Caco-2 (cell line): ENCODE results near the gene OXCT1. TPM values are rescaled to one million over a fixed set of nuclear protein-coding genes. Genes with fewer than 3 reads are reported as not detected.

Source experiments
- BruUV-seq: library from RNA; stranded (reverse); fragments of 400-500 nt; replicated peaks from 2 replicates; lab custom pipeline; 2021; lab: Mats Ljungman, UMichigan
- CTCF ChIA-PET: fragments of 300-600 bp; sonication (Branson Sonifier 250); formaldehyde crosslinking; loops from one replicate; lab custom pipeline; 2022; ENCODE audit warnings: antibody characterized with exemption; lab: Charles Lee
- POLR2A ChIA-PET: fragments of 300-600 bp; sonication (Branson Sonifier 250); formaldehyde crosslinking; loops from one replicate; lab custom pipeline; 2022; ENCODE audit warnings: antibody characterized with exemption; lab: Charles Lee
- DNase-seq, 2 experiments: peaks; one replicate each; pipeline versions ENCODE4 v3.0.0 to v3.0.0-alpha.2; 2020 to 2022
- H3K27me3 ChIP-seq: replicated peaks from 2 replicates; pipeline ENCODE4 v1.6.0; 2011; ENCODE audit warnings: low read length; ENCODE audit not compliant: control insufficient read depth, insufficient read depth
- H3K36me3 ChIP-seq: 2 replicates; pipeline ENCODE4 v1.5.1; 2011; ENCODE audit warnings: low read length; ENCODE audit not compliant: control insufficient read depth, insufficient read depth
- H3K4me1 ChIP-seq: fragments of 250-450 bp; sonication (Bioruptor Pico); 2 replicates; pipeline ENCODE4 v1.5.1; 2020; ENCODE audit warnings: mild to moderate bottlenecking
- H3K4me3 ChIP-seq: 2 replicates; pipeline ENCODE4 v1.5.1; 2011; ENCODE audit warnings: low read depth, mild to moderate bottlenecking, control low read depth, low read length
- H3K9me3 ChIP-seq: fragments of 250-450 bp; sonication (Bioruptor Pico); 2 replicates; pipeline ENCODE4 v1.5.1; 2020; ENCODE audit warnings: mild to moderate bottlenecking, moderate library complexity
- H3K27ac Mint-ChIP-seq: one replicate; pipeline ENCODE4 v1.8.0; 2022; ENCODE audit warnings: mixed read lengths; ENCODE audit not compliant: unreplicated experiment
- H3K27me3 Mint-ChIP-seq: one replicate; pipeline ENCODE4 v1.8.0; 2022; ENCODE audit warnings: mixed read lengths; ENCODE audit not compliant: insufficient read depth, unreplicated experiment
- H3K36me3 Mint-ChIP-seq: one replicate; pipeline ENCODE4 v1.8.0; 2022; ENCODE audit warnings: mild to moderate bottlenecking, mixed read lengths; ENCODE audit not compliant: insufficient read depth, unreplicated experiment
- H3K4me1 Mint-ChIP-seq: one replicate; pipeline ENCODE4 v1.8.0; 2022; ENCODE audit warnings: low read depth, mixed read lengths; ENCODE audit not compliant: unreplicated experiment
- H3K4me3 Mint-ChIP-seq: one replicate; pipeline ENCODE4 v1.8.0; 2022; ENCODE audit warnings: mild to moderate bottlenecking, moderate library complexity, mixed read lengths; ENCODE audit not compliant: unreplicated experiment
- H3K9me3 Mint-ChIP-seq: one replicate; pipeline ENCODE4 v1.8.0; 2022; ENCODE audit warnings: mixed read lengths; ENCODE audit not compliant: unreplicated experiment
- CTCF ChIP-seq, 2 experiments: fragments of 200-600 bp in 1 of 2; IDR thresholded peaks; 1 replicate in 1 of 2; 2 replicates in 1 of 2; pipeline versions ENCODE4 v1.5.1 to v1.8.0; 2011 to 2022; ENCODE audit warnings: antibody characterized with exemption in 1 of 2, control low read depth in 1 of 2, inconsistent platforms in 1 of 2, low read depth in 1 of 2, low read length in 1 of 2, mild to moderate bottlenecking in 1 of 2, moderate library complexity in 1 of 2; ENCODE audit not compliant: insufficient read depth in 1 of 2, severe bottlenecking in 1 of 2, unreplicated experiment in 1 of 2
- intact Hi-C: fragments of 100-400 bp; cut with micrococcal nuclease; formaldehyde crosslinking; loops from one replicate; pipeline ENCODE4 v1.10.0; 2022; ENCODE audit not compliant: unreplicated experiment
- total RNA-seq: library from RNA; stranded (reverse); gene quantifications from 2 replicates; pipeline ENCODE4 v1.2.3, GENCODE V29; 2022

The OXCT1 gene
- total RNA-seq, 1 experiment from 2014 or later: 22.5 TPM

- H3K36me3 ChIP-seq: no peaks in the 10 kb centered on the region; the same call in 1 of the 2 replicates
- DNase-seq: no peak
- intact Hi-C loops: no loop called here
- no peaks in the 10 kb centered on the region for H3K4me1 ChIP-seq
- Mint-ChIP-seq H3K27ac (peak overlapping the region; percentile 97), H3K36me3 (peaks cover 45% of the 10 kb centered on the region), H3K4me1 (no peaks in the 10 kb centered on the region), H3K27me3 (no peaks in the 10 kb centered on the region), H3K4me3 (peak overlapping the region; percentile 91), H3K9me3 (no peaks in the 10 kb centered on the region)
- TF ChIP-seq CTCF (IDR thresholded peaks at IDR 0.05; ENCODE audit: insufficient read depth in 1 of 2, low read depth in 1 of 2, low read length in 1 of 2, severe bottlenecking in 1 of 2, unreplicated experiment in 1 of 2): no peak
- no peaks in the 10 kb centered on the region for H3K9me3 ChIP-seq
- no peaks in the 10 kb centered on the region for H3K27me3 ChIP-seq
- CTCF ChIA-PET: interaction anchor here (0.6 to 1.6 kb wide), 4 partner anchors 22 to 154 kb away, joined by 3 to 5 read pairs (median 4); partner anchors contain the start of gene FBXO4
- POLR2A ChIA-PET: interaction anchor here (0.6 to 1.7 kb wide), 6 partner anchors 22 to 1117 kb away, joined by 3 to 22 read pairs (median 4); partner anchors contain the start of genes FBXO4 and OXCT1
- TSS peak; percentile 100 for BruUV-seq
- H3K4me3 ChIP-seq: peak overlapping the region; percentile 39
These were observed 33.2 kb upstream of the OXCT1 start for GRCh38 chr5:41903382-41903891.

GRCh38 chr5:41896230-41896629 is 26.0 kb upstream of the OXCT1 start:
- H3K9me3 ChIP-seq: no peaks in the 10 kb centered on the region
- H3K36me3 Mint-ChIP-seq: no peaks in the 10 kb centered on the region
- H3K4me1 Mint-ChIP-seq: peaks cover 5% of the 10 kb centered on the region
- ChIA-PET CTCF (interaction anchor here (1.5 kb wide), 1 partner anchor 161 kb away, joined by 3 read pairs; no protein-coding TSS in a partner anchor), POLR2A (no interaction called here)
- intact Hi-C loops: no loop called here
- H3K9me3 Mint-ChIP-seq: peaks cover 9% of the 10 kb centered on the region
- TF ChIP-seq CTCF (IDR thresholded peaks at IDR 0.05; ENCODE audit: insufficient read depth in 1 of 2, low read depth in 1 of 2, low read length in 1 of 2, severe bottlenecking in 1 of 2, unreplicated experiment in 1 of 2): no peak
- BruUV-seq: no TSS peak
- peaks cover 16% of the 10 kb centered on the region for H3K27me3 Mint-ChIP-seq
- H3K27ac Mint-ChIP-seq: no peak overlapping the region
- DNase-seq: no peak
- no peaks in the 10 kb centered on the region for H3K36me3 ChIP-seq
- no peak overlapping the region for H3K4me3 Mint-ChIP-seq
- no peak overlapping the region for H3K4me3 ChIP-seq
- no peaks in the 10 kb centered on the region for H3K4me1 ChIP-seq
- no peaks in the 10 kb centered on the region for H3K27me3 ChIP-seq

- Mint-ChIP-seq H3K27ac (no peak overlapping the region), H3K36me3 (no peaks in the 10 kb centered on the region), H3K4me1 (peaks cover 7% of the 10 kb centered on the region), H3K4me3 (no peak overlapping the region), H3K9me3 (peaks cover 9% of the 10 kb centered on the region), H3K27me3 (peaks cover 16% of the 10 kb centered on the region)
- TF ChIP-seq CTCF (IDR thresholded peaks at IDR 0.05; ENCODE audit: insufficient read depth in 1 of 2, low read depth in 1 of 2, low read length in 1 of 2, severe bottlenecking in 1 of 2, unreplicated experiment in 1 of 2): no peak
- H3K36me3 ChIP-seq: no peaks in the 10 kb centered on the region
- H3K4me3 ChIP-seq: no peak overlapping the region
- H3K4me1 ChIP-seq: no peaks in the 10 kb centered on the region
- DNase-seq: no peak
- ChIA-PET CTCF (interaction anchor here (0.6 kb wide), 1 partner anchor 640 kb away, joined by 3 read pairs; no protein-coding TSS in a partner anchor), POLR2A (no interaction called here)
- no peaks in the 10 kb centered on the region for H3K9me3 ChIP-seq
- no TSS peak for BruUV-seq
- intact Hi-C loops: no loop called here
- no peaks in the 10 kb centered on the region for H3K27me3 ChIP-seq
These were observed 23.0 kb upstream of the OXCT1 start for GRCh38 chr5:41893074-41893851.
